HEK293 (cell line): Measurements from ENCODE around the gene ATP8B4.

Source experiments
- CTCF ChIA-PET: fragments of 350-600 bp; formaldehyde crosslinking; extraction: SDS; loops from one replicate; lab custom pipeline; 2021; ENCODE audit warnings: antibody characterized with exemption; lab: Yijun Ruan, JAX
- POLR2A ChIA-PET: fragments of 300-600 bp; formaldehyde crosslinking; extraction: SDS; loops from one replicate; lab custom pipeline; 2020; ENCODE audit warnings: antibody characterized with exemption, inconsistent platforms; lab: Yijun Ruan, JAX
- H3K27ac ChIP-seq: fragments of 200-500 bp; sonication (Bioruptor generic); 2 replicates; pipeline ENCODE4 v1.5.1; 2014; ENCODE audit warnings: low read depth, low read length, control low read depth, inconsistent platforms; ENCODE audit errors: extremely low read depth
- H3K36me3 ChIP-seq, 2 experiments: fragments of 200-500 bp in 1 of 2; sonication (Bioruptor generic) in 1 of 2; 1 replicate in 1 of 2; 2 replicates in 1 of 2; pipeline ENCODE4 v1.5.1; 2014 to 2017; ENCODE audit warnings: inconsistent platforms in 2 of 2, low read length in 2 of 2; ENCODE audit not compliant: control insufficient read depth in 2 of 2, insufficient read depth in 1 of 2
- H3K4me1 ChIP-seq: fragments of 200-500 bp; sonication (Bioruptor generic); 2 replicates; pipeline ENCODE4 v1.5.1; 2014; ENCODE audit warnings: mild to moderate bottlenecking, low read length, inconsistent platforms; ENCODE audit not compliant: control insufficient read depth, insufficient read depth
- H3K4me3 ChIP-seq: 2 replicates; pipeline ENCODE4 v1.5.1; 2011; ENCODE audit warnings: low read depth, mild to moderate bottlenecking, control low read depth, low read length, moderate library complexity
- H3K9me3 ChIP-seq: fragments of 200-500 bp; sonication (Bioruptor generic); 2 replicates; pipeline ENCODE4 v1.5.1; 2014; ENCODE audit warnings: low read depth, low read length, inconsistent platforms; ENCODE audit not compliant: control insufficient read depth, insufficient read depth
- ATF2 ChIP-seq: fragments of 450-650 bp; formaldehyde crosslinking; IDR thresholded peaks from 2 replicates; pipeline ENCODE4 v1.5.1; 2016; ENCODE audit warnings: missing biosample characterization, missing genetic modification characterization, low read depth
- GLIS2 ChIP-seq: fragments of 450-650 bp; formaldehyde crosslinking; IDR thresholded peaks from 2 replicates; pipeline ENCODE4 v1.5.1; 2016; ENCODE audit warnings: missing biosample characterization, missing genetic modification characterization
- KLF17 ChIP-seq: fragments of 450-650 bp; formaldehyde crosslinking; IDR thresholded peaks from 2 replicates; pipeline ENCODE4 v1.5.1; 2016; ENCODE audit warnings: missing biosample characterization, missing genetic modification characterization
- MYNN ChIP-seq: fragments of 450-650 bp; formaldehyde crosslinking; IDR thresholded peaks from 2 replicates; pipeline ENCODE4 v1.5.1; 2016; ENCODE audit warnings: missing biosample characterization, missing genetic modification characterization, borderline replicate concordance
- PATZ1 ChIP-seq: fragments of 450-650 bp; formaldehyde crosslinking; IDR thresholded peaks from 2 replicates; pipeline ENCODE4 v1.5.1; 2016; ENCODE audit warnings: missing biosample characterization, missing genetic modification characterization
- PRDM6 ChIP-seq: fragments of 450-650 bp; formaldehyde crosslinking; IDR thresholded peaks from 2 replicates; pipeline ENCODE4 v1.5.1; 2017; ENCODE audit warnings: missing biosample characterization, missing genetic modification characterization
- SP3 ChIP-seq: fragments of 450-650 bp; formaldehyde crosslinking; IDR thresholded peaks from 2 replicates; pipeline ENCODE4 v1.5.1; 2016; ENCODE audit warnings: missing biosample characterization, missing genetic modification characterization
- ZIC2 ChIP-seq: fragments of 450-650 bp; formaldehyde crosslinking; IDR thresholded peaks from 2 replicates; pipeline ENCODE4 v1.5.1; 2016; ENCODE audit warnings: missing biosample characterization, missing genetic modification characterization
- ZNF155 ChIP-seq: fragments of 450-650 bp; formaldehyde crosslinking; IDR thresholded peaks from 2 replicates; pipeline ENCODE4 v1.5.1; 2016; ENCODE audit warnings: missing biosample characterization, missing genetic modification characterization
- ZNF2 ChIP-seq: fragments of 450-650 bp; formaldehyde crosslinking; IDR thresholded peaks from 2 replicates; pipeline ENCODE4 v1.5.1; 2016; ENCODE audit warnings: missing biosample characterization, missing genetic modification characterization
- ZNF311 ChIP-seq: fragments of 450-650 bp; formaldehyde crosslinking; IDR thresholded peaks from 2 replicates; pipeline ENCODE4 v1.5.1; 2017; ENCODE audit warnings: missing biosample characterization, missing genetic modification characterization, borderline replicate concordance
- ZNF341 ChIP-seq: fragments of 450-650 bp; formaldehyde crosslinking; IDR thresholded peaks from 2 replicates; pipeline ENCODE4; 2016; ENCODE audit warnings: low read depth, missing biosample characterization, missing genetic modification characterization
- ZNF624 ChIP-seq: fragments of 450-650 bp; formaldehyde crosslinking; IDR thresholded peaks from 2 replicates; pipeline ENCODE4 v1.5.1; 2017; ENCODE audit warnings: missing biosample characterization, missing genetic modification characterization
- ZNF654 ChIP-seq: fragments of 450-650 bp; formaldehyde crosslinking; IDR thresholded peaks from 2 replicates; pipeline ENCODE4 v1.5.1; 2016; ENCODE audit warnings: low read depth, missing biosample characterization, missing genetic modification characterization
- ZNF664 ChIP-seq: fragments of 450-650 bp; formaldehyde crosslinking; IDR thresholded peaks from 2 replicates; pipeline ENCODE4 v1.5.1; 2016; ENCODE audit warnings: missing biosample characterization, missing genetic modification characterization
- ZNF670 ChIP-seq: fragments of 450-650 bp; formaldehyde crosslinking; IDR thresholded peaks from 2 replicates; pipeline ENCODE4 v1.5.1; 2016; ENCODE audit warnings: missing biosample characterization, missing genetic modification characterization, low read depth
- TF ChIP-seq, protein P1 (sequence below): fragments of 450-650 bp; formaldehyde crosslinking; IDR thresholded peaks from 2 replicates; pipeline ENCODE4 v1.5.1; 2016; ENCODE audit warnings: missing biosample characterization, missing genetic modification characterization
- TF ChIP-seq, protein P2 (sequence below): fragments of 450-650 bp; formaldehyde crosslinking; IDR thresholded peaks from 2 replicates; pipeline ENCODE4 v1.5.1; 2016; ENCODE audit warnings: missing biosample characterization, missing genetic modification characterization
- TF ChIP-seq, protein P3 (sequence below): fragments of 450-650 bp; formaldehyde crosslinking; IDR thresholded peaks from 2 replicates; pipeline ENCODE4 v1.5.1; 2016; ENCODE audit warnings: missing biosample characterization, missing genetic modification characterization

Gene ATP8B4

GRCh38 chr15:50053055-50053856 lies 65.8 kb downstream of the ATP8B4 start (continued):
- TF ChIP-seq ZNF155 (tag by site-specific recombination) (no peak), GLIS2 (tag by site-specific recombination) (no peak)
- TF ChIP-seq, protein P1, sequence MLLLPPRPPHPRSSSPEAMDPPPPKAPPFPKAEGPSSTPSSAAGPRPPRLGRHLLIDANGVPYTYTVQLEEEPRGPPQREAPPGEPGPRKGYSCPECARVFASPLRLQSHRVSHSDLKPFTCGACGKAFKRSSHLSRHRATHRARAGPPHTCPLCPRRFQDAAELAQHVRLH (tag by site-specific recombination), result no peak
- TF ChIP-seq, protein P2, sequence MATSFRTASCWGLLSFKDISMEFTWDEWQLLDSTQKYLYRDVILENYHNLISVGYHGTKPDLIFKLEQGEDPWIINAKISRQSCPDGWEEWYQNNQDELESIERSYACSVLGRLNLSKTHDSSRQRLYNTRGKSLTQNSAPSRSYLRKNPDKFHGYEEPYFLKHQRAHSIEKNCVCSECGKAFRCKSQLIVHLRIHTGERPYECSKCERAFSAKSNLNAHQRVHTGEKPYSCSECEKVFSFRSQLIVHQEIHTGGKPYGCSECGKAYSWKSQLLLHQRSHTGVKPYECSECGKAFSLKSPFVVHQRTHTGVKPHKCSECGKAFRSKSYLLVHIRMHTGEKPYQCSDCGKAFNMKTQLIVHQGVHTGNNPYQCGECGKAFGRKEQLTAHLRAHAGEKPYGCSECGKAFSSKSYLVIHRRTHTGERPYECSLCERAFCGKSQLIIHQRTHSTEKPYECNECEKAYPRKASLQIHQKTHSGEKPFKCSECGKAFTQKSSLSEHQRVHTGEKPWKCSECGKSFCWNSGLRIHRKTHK (tag by site-specific recombination), result no peak
- TF ChIP-seq, all 188 proteins: peak for 0

DNA sequence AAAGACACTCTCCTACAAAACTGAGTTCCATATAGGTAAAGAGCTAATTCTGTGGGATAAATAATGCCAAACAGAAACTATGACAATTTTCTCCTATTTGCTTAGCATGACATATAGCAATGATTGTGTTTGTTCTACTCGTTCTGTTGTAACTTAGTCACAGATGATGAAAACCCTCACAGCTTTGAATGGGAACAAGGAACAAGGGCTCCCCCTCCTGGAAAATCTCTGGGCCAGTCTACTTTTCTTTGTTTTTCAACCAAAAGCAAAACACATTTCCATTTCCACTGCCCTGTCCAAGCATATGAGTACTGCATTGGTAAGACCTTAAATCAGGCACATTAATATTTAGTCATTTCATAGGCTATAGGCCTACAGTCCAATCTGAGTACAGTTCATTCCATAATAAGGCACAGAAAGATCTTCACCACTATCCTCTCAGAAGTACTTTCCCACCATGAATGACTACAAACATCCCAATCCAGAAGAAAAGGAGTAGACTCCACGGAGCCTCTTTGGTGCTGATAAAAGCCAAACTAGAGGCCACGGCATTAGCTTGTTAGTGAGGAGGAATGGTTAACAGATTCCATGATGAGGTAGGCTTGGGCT lies 67.1 kb downstream of the ATP8B4 start:
- ChIA-PET POLR2A (no interaction called here), CTCF (interaction anchor here (0.5 to 1.5 kb wide), 21 partner anchors 9 to 816 kb away, joined by 3 to 6 read pairs (median 3); no protein-coding TSS in a partner anchor)
- TF ChIP-seq ZNF654 (tag by site-specific recombination), result peak; percentile 76
- TF ChIP-seq, protein P3, sequence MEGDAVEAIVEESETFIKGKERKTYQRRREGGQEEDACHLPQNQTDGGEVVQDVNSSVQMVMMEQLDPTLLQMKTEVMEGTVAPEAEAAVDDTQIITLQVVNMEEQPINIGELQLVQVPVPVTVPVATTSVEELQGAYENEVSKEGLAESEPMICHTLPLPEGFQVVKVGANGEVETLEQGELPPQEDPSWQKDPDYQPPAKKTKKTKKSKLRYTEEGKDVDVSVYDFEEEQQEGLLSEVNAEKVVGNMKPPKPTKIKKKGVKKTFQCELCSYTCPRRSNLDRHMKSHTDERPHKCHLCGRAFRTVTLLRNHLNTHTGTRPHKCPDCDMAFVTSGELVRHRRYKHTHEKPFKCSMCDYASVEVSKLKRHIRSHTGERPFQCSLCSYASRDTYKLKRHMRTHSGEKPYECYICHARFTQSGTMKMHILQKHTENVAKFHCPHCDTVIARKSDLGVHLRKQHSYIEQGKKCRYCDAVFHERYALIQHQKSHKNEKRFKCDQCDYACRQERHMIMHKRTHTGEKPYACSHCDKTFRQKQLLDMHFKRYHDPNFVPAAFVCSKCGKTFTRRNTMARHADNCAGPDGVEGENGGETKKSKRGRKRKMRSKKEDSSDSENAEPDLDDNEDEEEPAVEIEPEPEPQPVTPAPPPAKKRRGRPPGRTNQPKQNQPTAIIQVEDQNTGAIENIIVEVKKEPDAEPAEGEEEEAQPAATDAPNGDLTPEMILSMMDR (tag by site-specific recombination), result 0 out of 2 replicates have a peak, but pooled peaks have one; percentile 20
- no peak for TF ChIP-seq KLF17 (tag by site-specific recombination)
- Histone ChIP-seq H3K4me3 (no peak overlapping the region), H3K36me3 (no peaks in the 10 kb centered on the region), H3K4me1 (no peaks in the 10 kb centered on the region), H3K27ac (no peak overlapping the region), H3K9me3 (no peaks in the 10 kb centered on the region)

DNA sequence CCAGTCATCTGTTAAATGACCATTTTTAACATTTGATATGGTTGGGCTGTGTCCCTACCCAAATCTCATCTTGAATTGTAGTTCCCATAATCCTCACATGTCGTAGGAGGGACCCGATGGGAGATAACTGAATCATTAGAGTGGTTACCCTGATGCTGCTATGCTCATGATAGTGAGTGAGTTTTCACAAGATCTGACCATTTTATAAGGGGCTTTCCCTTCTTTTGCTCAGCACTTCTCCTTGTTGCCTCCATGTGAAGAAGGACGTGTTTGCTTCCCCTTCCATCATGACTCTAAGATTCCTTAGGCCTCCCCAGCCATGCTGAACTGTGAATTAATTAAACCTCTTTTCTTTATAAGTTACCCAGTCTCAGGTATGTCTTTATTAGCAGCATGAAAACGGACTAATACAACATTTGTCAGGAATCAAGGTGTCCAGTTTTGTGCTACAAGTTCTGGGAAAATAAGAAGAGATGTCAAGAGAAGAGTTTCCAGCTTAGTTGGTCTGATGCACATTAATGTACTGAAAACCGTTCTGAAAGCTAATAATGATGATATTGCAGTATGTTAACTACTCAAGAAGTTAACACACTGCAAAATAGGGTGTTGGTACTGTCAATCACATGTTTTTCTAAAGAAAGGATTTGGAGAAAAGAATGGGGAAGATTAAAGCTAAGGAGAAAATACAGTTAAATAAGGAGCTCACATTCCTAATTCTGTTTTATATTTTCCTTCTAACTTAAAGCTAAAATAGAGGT lies 67.9 kb downstream of the ATP8B4 start:
- CTCF ChIA-PET, result interaction anchor here (0.5 to 1.5 kb wide), 19 partner anchors 8 to 816 kb away, joined by 3 to 6 read pairs (median 3); no protein-coding TSS in a partner anchor

More for the DNA sequence above, 67.9 kb downstream of the ATP8B4 start:
- H3K36me3 ChIP-seq, result no peaks in the 10 kb centered on the region
- H3K27ac ChIP-seq, result no peak overlapping the region
- POLR2A ChIA-PET, result no interaction called here
- H3K9me3 ChIP-seq, result no peaks in the 10 kb centered on the region
- H3K4me1 ChIP-seq, result no peaks in the 10 kb centered on the region
- no peak overlapping the region for H3K4me3 ChIP-seq
- TF ChIP-seq ATF2 (tag by site-specific recombination) (no peak), ZNF664 (no peak), ZNF2 (no peak), ZNF624 (no peak), ZNF341 (tag by site-specific recombination) (no peak), SP3 (tag by site-specific recombination) (no peak), MYNN (no peak), PRDM6 (tag by site-specific recombination) (no peak), ZNF311 (tag by site-specific recombination) (no peak), PATZ1 (tag by site-specific recombination) (no peak), ZNF670 (tag by site-specific recombination) (no peak), ZIC2 (tag by site-specific recombination) (no peak)
